ENCODE measurements around the gene FBXL14. TPM values are rescaled to one million over a fixed set of nuclear protein-coding genes. Genes with fewer than 3 reads are reported as not detected.

The FBXL14 gene
- total RNA-seq, 3 donors from 2014 or later, result 29.4 to 39.6 (median 33.6) TPM

DNA sequence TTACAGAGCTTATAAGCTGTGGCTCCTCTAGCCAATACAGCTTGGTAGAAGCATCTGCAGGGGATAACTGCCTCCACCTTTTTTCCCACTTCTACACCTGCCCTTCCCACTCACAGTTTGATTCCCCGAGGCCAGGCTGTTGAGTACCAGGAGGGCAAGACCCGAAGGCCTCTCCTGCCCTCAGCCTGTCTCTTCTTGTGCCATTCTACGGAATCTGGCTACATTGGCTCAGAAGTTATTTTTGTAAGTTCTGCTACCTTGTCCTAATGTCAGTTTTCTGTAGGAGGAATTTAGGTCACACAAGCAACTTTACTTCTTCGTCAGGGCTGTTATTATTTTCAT lies 11.7 kb downstream of the FBXL14 start:
- Histone ChIP-seq H3K4me3 (no peak overlapping the region), H3K4me1 (ENCODE audit: low read depth) (peaks cover 40% of the 10 kb centered on the region), H3K9me3 (no peaks in the 10 kb centered on the region), H3K36me3 (ENCODE audit: low read depth) (no peaks in the 10 kb centered on the region)
- DNase-seq (no peak), ATAC-seq (no peak)
- intact Hi-C loops (cut with DNase I, micrococcal nuclease), result loop anchor here in 1 of 2 donors (10.0 kb wide), 1 partner anchor 468 kb away; no protein-coding TSS in a partner anchor
- TF ChIP-seq, protein P1, sequence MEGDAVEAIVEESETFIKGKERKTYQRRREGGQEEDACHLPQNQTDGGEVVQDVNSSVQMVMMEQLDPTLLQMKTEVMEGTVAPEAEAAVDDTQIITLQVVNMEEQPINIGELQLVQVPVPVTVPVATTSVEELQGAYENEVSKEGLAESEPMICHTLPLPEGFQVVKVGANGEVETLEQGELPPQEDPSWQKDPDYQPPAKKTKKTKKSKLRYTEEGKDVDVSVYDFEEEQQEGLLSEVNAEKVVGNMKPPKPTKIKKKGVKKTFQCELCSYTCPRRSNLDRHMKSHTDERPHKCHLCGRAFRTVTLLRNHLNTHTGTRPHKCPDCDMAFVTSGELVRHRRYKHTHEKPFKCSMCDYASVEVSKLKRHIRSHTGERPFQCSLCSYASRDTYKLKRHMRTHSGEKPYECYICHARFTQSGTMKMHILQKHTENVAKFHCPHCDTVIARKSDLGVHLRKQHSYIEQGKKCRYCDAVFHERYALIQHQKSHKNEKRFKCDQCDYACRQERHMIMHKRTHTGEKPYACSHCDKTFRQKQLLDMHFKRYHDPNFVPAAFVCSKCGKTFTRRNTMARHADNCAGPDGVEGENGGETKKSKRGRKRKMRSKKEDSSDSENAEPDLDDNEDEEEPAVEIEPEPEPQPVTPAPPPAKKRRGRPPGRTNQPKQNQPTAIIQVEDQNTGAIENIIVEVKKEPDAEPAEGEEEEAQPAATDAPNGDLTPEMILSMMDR (IDR thresholded peaks at IDR 0.05), result no peak

DNA sequence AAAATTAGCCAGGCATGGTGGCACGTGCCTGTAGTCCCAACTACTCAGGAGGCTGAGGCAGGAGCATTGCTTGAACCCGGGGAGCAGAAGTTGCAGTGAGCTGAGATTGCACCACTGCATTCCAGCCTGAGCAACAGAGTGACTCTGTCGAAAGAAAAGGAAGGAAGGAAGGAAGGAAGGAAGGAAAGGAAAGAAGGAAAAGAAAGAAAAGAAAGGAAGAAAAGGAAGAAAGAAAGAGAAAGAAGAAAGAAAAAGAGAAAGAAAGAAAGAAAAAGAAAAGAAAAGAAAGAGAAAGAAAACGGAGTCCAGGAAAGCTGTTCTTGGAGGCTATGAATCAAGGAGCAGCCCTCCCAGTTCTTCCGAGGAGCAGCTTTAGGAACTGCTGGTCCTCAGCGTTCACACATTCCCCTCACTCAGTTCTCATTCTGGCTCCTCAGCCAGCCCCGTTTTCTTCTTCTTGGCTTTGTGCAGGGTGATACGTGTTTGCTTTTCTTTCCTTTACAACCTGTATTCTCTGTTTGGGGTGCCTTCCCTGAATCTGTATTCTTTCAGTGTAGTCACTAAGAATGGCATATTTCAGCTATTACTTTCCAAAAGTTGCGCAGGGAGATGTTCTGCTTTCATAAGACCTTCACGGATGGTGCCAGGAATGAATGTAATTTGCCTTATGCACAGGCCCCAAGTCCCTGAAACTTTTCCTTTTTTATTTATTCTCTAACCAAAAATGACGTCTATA lies 12.2 kb downstream of the FBXL14 start:
- intact Hi-C loops (cut with DNase I, micrococcal nuclease), result loop anchor here in 1 of 2 donors (10.0 kb wide), 1 partner anchor 467 kb away; no protein-coding TSS in a partner anchor
- TF ChIP-seq, protein P1 (IDR thresholded peaks at IDR 0.05), result no peak

DNA sequence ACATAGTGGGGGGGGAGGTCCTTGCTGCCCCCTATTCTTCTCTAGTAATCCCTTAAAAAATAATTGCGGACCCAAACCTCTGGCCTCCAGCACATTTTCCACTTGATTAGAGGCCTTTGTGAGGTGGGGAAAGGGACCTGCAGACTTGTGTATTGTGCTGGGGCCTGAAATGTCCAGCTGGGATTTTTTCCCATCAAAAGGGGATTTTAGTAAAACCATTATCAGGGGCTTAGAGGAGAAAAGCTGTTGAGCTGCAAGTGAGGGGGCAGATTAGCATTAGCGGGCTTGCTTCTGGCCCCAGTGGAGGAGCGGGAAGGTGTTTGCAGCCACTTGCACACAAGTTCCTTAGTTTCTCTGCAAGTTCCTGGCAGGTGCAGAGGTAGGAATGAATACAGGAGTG lies 13.9 kb downstream of the FBXL14 start:
- TF ChIP-seq, protein P1 (IDR thresholded peaks at IDR 0.05), result no peak
- intact Hi-C loops (cut with DNase I, micrococcal nuclease), result loop anchor here in 1 of 2 donors (10.0 kb wide), 1 partner anchor 466 kb away; no protein-coding TSS in a partner anchor
- H3K4me3 ChIP-seq, result no peak overlapping the region
- peaks cover 32% of the 10 kb centered on the region for H3K4me1 ChIP-seq (ENCODE audit: low read depth)
- H3K9me3 ChIP-seq, result no peaks in the 10 kb centered on the region
- H3K36me3 ChIP-seq (ENCODE audit: low read depth), result no peaks in the 10 kb centered on the region
- no peak for DNase-seq
- no peak for ATAC-seq

More for the DNA sequence above, 12.2 kb downstream of the FBXL14 start:
- Histone ChIP-seq H3K4me3 (no peak overlapping the region), H3K4me1 (ENCODE audit: low read depth) (peaks cover 36% of the 10 kb centered on the region), H3K9me3 (no peaks in the 10 kb centered on the region), H3K36me3 (ENCODE audit: low read depth) (no peaks in the 10 kb centered on the region)
- ATAC-seq (no peak), DNase-seq (no peak)

DNA sequence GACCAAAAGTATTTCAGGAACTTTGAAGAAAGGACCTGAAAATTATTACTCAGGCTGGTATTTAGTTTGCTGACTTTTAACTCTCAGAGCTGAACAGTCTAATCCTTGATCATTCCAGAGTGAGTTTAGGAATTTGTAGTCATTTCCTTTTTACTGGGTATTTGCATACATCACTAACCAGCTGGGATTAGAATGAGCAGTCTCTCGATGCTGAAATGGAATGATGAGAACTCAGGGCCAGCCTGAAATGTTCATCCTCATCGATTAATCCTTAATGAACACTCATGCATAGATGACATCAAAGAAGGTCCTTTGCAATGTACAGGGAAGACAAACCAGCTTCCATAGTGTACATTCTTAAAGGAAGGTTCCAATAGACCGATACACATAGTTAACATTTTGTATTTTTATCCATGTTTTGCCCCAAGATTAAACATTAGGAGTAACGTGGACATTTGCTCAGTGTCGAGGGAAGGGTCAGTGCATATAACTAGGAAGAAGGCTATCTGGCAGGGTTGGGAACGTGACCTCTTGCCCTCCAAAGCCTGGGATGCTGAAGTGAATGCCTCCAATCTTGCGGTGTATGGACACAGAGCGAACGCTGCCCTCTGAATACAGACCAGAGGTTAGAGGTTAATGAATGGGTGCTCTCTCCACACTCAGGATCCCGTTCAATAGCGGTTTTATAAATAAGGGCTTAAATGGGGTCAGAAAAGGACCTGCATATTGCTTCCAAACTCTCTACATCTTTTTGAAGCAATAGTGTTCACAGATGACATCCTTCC lies 14.5 kb downstream of the FBXL14 start:
- TF ChIP-seq, protein P1 (IDR thresholded peaks at IDR 0.05), result no peak
- no peaks in the 10 kb centered on the region for H3K36me3 ChIP-seq (ENCODE audit: low read depth)
- ATAC-seq, result no peak
- no peak overlapping the region for H3K4me3 ChIP-seq
- peaks cover 31% of the 10 kb centered on the region for H3K4me1 ChIP-seq (ENCODE audit: low read depth)
- no peaks in the 10 kb centered on the region for H3K9me3 ChIP-seq
- intact Hi-C loops (cut with DNase I, micrococcal nuclease), result loop anchor here in 1 of 2 donors (10.0 kb wide), 1 partner anchor 465 kb away; no protein-coding TSS in a partner anchor
- DNase-seq, result no peak

DNA sequence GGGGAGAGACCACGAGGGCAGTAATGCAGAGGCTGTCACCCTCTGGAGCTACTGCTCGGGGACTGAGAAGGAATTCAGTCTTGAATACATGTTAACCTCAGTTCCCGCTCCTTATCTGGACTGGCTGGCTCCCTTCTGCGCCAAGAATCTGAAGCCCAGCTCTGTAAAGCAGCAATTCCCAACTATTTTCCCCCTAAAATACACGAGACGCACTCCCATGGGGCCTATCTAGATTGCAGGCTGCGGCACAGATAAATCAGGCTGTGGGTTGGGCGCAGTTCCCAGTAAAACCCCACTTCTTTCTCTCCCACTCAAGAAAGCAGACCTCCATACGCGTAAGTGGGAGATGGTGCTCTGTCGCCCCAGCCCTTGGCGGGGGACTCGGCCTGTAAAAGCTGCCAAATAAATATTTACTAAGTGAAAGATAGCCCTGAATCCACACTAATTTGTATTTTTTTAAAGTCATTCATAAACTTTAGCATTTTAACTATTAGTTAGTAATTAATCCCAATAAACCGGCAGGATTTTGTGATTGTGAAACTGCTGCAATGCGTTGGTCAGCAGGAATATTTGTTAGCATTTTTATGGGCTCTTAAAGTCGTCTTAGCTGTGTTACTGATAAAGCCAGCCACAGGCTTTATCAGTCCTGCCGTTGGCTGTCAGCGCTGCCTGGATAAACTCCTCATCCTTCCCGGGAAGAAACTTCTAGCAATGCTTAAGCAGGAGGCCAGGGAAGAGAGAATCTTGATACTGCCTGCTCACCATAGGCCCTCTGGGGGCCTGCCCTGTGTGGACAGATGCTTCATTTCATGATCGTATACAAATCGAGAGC lies 17.8 kb downstream of the FBXL14 start:
- intact Hi-C loops (cut with DNase I, micrococcal nuclease), result no loop called here
- H3K36me3 ChIP-seq (ENCODE audit: low read depth), result no peaks in the 10 kb centered on the region
- H3K4me3 ChIP-seq, result no peak overlapping the region
- H3K9me3 ChIP-seq, result no peaks in the 10 kb centered on the region
- DNase-seq (peak in 1 of 3 donors; percentile 50), ATAC-seq (peak; percentile 45)
- TF ChIP-seq, protein P1 (IDR thresholded peaks at IDR 0.05), result no peak
- peaks cover 25% of the 10 kb centered on the region for H3K4me1 ChIP-seq (ENCODE audit: low read depth)
